Fibroblast of pulmonary artery (primary cell): ENCODE results near the gene ITCH.
"Not testable (repeated sequence)": the region's sequence is repeated elsewhere in the genome, so short reads cannot be mapped to it uniquely, and the experiment has no call there.

ENCODE experiments used
- DNase-seq: peaks from one replicate; pipeline ENCODE4 v3.0.0-alpha.2; 2010; ENCODE audit warnings: low read depth
- H3K4me3 ChIP-seq: replicated peaks from 2 replicates; pipeline ENCODE4 v1.5.1; 2011; ENCODE audit warnings: low read depth, mild to moderate bottlenecking, control low read depth, low read length, moderate library complexity
- TF ChIP-seq, protein P1 (sequence below): IDR thresholded peaks from 2 replicates; pipeline ENCODE4 v1.5.1; 2011; ENCODE audit warnings: mild to moderate bottlenecking, control low read depth, low read length, inconsistent platforms; ENCODE audit errors: missing control alignments

Gene ITCH

DNA sequence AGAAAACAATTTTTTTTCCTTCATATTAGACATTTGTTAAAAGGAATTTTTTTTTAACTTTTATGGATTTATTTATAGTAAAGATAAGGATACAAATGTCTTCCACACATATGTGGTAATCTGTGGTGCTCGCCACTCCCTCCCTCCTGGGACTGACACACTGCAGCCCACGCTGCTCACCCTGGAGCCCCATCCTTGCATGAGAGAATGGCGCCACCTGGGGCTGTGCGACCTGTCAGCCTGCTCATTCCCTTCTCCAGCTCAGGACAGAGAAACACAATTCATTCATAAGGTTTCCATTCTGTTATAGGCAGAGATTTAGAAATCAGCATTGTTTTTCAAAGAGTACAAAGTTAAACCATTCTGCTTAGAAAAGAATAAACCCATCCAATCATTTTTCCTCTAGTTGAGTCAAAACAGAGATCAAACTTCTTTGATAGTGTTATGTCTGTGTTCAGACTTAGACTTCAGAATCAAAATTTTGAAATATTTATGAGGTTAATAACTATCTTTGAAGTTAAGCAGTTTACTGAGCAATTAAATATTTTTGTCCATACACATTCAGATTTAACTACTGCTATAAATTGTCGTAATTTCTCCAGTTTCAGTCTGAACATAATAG lies 110.3 kb downstream of the ITCH start:
- peak; percentile 62 for DNase-seq
- H3K4me3 ChIP-seq: no peak overlapping the region
- TF ChIP-seq, protein P1, sequence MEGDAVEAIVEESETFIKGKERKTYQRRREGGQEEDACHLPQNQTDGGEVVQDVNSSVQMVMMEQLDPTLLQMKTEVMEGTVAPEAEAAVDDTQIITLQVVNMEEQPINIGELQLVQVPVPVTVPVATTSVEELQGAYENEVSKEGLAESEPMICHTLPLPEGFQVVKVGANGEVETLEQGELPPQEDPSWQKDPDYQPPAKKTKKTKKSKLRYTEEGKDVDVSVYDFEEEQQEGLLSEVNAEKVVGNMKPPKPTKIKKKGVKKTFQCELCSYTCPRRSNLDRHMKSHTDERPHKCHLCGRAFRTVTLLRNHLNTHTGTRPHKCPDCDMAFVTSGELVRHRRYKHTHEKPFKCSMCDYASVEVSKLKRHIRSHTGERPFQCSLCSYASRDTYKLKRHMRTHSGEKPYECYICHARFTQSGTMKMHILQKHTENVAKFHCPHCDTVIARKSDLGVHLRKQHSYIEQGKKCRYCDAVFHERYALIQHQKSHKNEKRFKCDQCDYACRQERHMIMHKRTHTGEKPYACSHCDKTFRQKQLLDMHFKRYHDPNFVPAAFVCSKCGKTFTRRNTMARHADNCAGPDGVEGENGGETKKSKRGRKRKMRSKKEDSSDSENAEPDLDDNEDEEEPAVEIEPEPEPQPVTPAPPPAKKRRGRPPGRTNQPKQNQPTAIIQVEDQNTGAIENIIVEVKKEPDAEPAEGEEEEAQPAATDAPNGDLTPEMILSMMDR: peak; percentile 40

DNA sequence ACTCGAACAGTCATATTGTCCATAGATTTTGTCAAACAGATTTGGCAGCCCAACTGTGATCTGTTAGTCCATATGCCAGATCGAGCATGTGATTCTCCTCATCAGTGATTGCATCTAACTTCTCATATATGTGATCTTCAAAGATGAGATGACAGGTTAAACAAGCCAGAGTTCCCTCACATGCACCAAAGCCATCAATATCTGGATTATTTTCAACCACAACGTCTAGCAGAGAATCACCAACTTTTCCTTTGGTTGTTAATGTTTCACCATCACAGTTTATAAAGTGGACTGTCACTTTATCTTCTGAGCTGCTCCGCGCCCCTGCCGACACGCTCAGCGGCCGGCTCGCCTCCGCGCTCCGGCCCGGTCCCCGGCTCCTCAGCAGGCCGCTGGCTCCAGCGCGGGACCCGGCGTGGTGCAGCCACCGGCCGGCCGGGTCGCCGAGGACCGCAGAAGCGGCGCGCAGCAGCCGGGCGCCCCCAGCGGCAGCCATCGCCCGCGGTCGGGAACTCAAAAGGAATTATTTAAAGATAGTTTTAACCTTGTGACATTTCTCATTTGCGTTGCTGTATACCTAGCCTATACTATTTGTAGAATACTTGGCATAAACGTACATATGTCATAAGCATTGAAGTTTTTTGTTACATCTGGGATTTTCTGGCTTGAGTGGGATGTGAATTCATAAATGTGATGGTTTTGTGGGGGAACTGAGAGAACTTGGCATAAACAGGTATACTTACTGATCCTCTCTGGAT lies 113.1 kb downstream of the ITCH start:
- H3K4me3 ChIP-seq: no peak overlapping the region
- TF ChIP-seq, protein P1: peak; percentile 41
- DNase-seq: peak; percentile 30

DNA sequence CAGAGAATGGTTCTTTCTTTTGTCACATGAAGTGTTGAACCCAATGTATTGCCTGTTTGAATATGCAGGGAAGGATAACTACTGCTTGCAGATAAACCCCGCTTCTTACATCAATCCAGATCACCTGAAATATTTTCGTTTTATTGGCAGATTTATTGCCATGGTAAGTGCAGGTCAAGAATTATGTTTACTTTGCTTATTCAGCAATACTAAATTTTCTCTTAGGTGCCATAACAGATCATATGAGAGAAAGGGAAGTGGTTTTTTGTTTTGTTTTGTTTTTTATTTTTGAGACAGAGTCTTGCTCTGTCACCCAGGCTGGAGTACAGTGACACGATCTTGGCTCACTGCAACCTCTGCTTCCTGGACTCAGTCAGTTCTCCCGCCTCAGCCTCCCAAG lies 116.6 kb downstream of the ITCH start:
- TF ChIP-seq, protein P1: no peak
- DNase-seq: no peak
- no peak overlapping the region for H3K4me3 ChIP-seq

DNA sequence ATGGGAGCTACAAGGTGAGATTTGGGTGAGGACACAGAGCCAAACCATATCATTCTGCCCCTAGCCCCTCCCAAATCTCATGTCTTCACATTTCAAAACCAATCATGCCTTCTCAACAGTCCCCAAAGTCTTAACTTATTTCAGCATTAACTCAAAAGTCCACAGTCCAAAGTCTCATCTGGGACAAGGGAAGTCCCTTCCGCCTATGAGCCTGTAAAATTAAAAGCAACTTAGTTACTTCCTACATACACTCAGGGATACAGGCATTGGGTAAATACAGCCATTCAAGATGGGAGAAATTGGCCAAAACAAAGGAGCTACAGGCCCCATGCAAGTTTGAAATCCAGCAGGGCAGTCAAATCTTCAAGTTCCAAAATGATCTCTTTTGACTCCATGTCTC lies 119.1 kb downstream of the ITCH start:
- not testable (repeated sequence) for DNase-seq

DNA sequence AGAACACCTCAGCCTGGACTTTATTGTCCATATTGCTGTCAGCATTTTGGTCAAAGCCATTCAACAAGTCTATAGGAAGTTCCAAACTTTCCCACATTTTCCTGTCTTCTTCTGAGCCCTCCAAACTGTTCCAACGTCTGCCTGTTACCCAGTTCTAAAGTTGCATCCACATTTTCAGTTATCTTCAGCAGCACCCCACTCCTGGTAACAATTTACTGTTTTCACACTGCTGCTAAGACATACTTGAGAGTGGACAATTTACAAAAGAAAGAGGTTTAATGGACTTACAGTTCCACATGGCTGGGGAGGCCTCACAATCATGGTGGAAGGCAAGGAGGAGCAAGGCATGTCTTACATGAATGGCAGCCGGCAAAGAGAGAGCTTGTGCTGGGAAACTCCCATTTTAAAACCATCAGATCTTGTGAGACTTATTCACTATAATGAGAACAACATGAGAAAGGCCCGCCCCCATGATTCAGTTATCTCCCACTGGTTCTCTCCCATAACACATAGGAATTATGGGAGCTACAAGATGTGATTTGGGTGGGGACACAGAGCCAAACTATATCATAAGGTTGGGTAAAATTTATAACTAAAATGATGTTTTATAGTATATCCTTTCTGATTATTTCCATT lies 120.6 kb downstream of the ITCH start:
- DNase-seq, H3K4me3 ChIP-seq: not testable (repeated sequence)

More for the DNA sequence above, 119.1 kb downstream of the ITCH start:
- not testable (repeated sequence) for H3K4me3 ChIP-seq

DNA sequence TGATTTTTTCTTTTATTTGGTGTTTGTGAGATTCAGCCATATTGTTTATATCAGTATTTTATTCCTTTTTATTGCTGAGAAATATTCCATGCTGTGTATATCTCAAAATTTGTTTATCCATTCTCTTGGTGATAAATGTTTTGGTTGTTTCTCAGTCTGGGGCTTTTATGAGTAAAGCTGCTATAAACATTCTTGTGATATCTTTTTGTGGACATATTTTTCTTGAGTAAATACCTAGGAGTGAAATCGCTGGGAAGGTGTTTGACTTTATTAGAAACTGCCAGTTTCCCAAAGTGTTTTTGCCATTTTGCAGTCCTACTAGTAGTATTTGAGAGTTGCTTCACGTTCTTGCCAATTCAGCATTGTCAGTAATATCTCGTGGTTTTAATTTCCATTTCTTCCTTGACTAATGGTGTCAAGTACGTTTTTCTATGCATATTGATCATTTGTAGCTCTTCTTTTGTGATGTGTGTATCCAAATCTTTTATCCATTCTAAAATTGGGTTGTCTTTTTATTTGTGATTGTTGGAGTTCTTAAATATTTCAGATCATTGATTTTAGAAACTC lies 122.1 kb downstream of the ITCH start:
- H3K4me3 ChIP-seq: no peak overlapping the region
- TF ChIP-seq, protein P1: no peak
- no peak for DNase-seq

DNA sequence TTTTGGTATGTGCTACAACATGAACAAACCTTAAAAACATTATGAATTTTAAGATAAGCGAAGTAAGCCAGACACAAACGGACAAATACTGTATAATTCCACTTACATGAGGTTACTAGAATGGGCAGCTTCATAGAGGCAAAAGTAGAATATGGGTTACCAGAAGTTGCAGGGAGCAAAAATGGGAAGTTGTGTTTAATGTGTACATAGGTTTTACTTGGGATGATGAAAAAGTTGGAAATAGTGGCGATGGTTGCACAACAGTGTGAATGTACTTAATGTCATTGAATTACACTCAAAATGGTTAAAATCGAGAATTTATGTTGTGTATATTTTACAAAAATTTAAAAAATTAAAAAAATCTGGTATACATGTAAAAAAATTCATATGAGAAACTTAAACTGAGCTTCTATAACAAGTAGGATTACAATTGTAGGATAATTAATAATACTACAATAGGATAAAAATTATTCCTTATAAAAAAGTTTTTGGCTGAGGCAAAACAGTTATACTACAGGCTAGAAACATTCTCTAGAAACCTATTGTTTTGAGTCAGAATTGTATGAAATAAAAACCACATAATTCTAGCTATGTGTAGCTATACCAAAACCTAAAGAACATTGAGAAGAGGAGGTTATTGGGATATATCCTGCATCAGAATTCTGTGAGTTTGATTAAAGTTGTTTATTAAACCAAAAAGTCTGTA lies 128.3 kb downstream of the ITCH start:
- TF ChIP-seq, protein P1: no peak
- no peak overlapping the region for H3K4me3 ChIP-seq
- DNase-seq: no peak
